Fibroblast of pulmonary artery (primary cell): ENCODE data around the gene ANTXRL.
"Not testable (repeated sequence)": the region's sequence is repeated elsewhere in the genome, so short reads cannot be mapped to it uniquely, and the experiment has no call there.

Experiments
- DNase-seq: peaks from one replicate; pipeline ENCODE4 v3.0.0-alpha.2; 2010; ENCODE audit warnings: low read depth
- H3K4me3 ChIP-seq: replicated peaks from 2 replicates; pipeline ENCODE4 v1.5.1; 2011; ENCODE audit warnings: low read depth, mild to moderate bottlenecking, control low read depth, low read length, moderate library complexity
- CTCF ChIP-seq: IDR thresholded peaks from 2 replicates; pipeline ENCODE4 v1.5.1; 2011; ENCODE audit warnings: mild to moderate bottlenecking, control low read depth, low read length, inconsistent platforms; ENCODE audit errors: missing control alignments

Gene ANTXRL

DNA sequence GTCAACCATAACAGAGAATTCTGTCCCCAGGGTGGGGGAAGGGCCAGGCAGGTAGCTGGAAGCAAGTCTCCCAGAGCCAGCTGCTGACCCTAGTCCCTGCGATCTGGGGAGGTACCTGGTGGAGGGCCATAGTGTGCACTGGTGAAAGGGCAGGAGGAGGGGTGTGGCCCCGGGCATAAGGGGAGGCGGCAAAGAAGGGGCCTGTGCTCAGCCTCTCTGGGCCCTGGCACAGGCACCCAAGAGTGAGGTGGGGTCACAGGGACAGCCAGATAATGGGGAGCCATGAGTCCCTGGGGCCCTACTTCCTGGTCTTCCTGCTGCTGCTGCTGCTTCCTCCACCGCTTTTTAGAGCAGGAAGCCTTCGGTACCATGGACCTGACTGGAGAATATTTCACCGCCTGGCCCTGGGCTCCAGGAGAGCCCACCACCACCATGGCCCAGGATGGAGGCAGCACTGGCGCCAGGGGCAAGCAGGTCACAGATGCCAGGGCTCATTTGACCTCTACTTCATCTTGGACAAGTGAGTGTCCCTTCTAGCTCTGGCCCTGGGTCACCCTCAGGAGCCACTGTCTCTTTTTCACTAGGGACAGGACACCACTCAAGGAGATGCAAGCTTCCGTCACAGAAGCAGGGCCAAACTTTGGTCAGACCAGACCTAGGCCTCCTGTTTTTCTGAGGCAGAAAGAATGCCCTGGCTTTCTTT, at the start of gene ANTXRL:
Gene ANTXRL (plus strand): TSS at position 7 of the 703 bp plus-strand sequence. CDS start 266 bp downstream, at position 273.
- TF ChIP-seq CTCF = no peak
- DNase-seq = no peak
- H3K4me3 ChIP-seq = no peak within 1 kb of the TSS

- TF ChIP-seq CTCF = no peak
- H3K4me3 ChIP-seq = no peak overlapping the region
- no peak for DNase-seq
These were observed 48.8 kb upstream of the ANTXRL start for GRCh38 chr10:46237815-46238510.

- no peak overlapping the region for H3K4me3 ChIP-seq
- peak; percentile 29 for DNase-seq
- no peak for TF ChIP-seq CTCF
These were observed 47.5 kb upstream of the ANTXRL start for GRCh38 chr10:46239247-46239646.

DNA sequence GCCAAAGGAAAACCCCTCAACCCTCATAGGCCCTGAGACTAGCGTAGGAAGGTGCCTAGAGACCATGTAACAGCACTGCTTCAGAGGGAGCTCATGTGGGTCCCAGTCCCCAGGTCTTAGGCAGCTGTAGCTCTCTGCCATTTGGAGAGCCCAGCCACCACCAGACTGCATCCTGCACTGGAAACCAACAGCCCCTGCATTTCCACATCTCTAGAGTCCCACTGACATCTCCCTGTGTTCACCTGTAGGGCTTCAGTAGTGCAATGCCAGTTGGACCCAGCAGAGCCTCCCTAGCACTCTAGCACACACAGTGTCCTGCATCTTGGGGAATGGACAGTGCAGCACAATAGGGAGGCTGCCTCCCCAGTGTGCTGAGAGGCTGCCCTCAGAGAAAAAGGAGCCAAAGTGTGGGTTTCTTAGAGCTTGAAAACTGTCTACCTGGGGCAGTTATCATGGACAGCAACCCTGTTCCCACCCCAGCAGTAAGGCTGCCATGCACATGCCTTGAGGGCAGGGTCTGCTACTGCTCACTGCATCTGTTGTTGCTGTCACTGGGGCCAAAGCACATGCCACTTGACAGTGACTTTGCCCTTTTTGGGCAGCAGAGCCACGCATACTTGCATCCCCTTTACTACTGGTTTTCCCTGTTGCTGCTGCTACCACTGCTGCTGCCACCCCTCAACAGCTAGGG, 46.7 kb upstream of the ANTXRL start:
- no peak for TF ChIP-seq CTCF
- no peak for DNase-seq
- H3K4me3 ChIP-seq = no peak overlapping the region

DNA sequence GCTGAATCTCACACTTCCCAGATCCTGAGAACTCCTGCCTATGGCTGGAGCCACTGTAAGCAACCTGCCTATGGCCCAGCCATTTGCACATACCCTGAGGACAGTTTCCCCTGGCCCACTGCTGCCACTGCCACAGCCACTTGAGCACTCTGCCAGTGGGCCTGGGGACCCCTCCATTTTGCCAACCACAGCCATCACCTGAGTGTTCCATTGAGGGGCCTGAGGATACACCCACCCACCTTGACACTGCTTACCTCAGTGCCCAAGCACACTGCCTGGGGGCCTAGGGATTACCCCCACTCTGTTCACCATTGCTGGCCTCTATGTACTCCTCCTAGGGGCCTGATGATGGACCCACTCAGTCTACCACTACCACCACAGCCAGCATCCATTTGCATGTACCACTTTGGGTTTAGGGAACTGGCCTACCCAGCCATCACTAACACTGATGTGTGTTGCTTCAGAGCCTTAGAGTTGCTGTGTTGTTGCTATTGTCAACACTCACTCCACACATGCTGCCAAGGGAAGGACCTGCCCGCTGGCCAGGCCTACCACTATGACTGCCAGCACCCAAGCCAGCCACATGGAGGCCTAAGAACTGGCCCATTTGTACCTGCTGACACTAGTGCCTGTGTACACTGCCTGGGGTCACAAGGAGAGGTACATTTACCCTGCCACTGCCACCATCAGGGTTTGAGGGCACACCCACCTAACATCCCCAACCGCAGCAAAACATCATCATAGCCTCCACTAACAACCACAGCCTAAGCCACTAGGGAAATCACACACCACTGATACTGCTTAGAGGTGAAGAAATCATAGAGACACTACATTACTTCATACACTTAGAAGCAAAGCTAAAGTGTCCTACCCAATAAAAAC, 45.9 kb upstream of the ANTXRL start:
- no peak for DNase-seq
- TF ChIP-seq CTCF = no peak
- H3K4me3 ChIP-seq = no peak overlapping the region

DNA sequence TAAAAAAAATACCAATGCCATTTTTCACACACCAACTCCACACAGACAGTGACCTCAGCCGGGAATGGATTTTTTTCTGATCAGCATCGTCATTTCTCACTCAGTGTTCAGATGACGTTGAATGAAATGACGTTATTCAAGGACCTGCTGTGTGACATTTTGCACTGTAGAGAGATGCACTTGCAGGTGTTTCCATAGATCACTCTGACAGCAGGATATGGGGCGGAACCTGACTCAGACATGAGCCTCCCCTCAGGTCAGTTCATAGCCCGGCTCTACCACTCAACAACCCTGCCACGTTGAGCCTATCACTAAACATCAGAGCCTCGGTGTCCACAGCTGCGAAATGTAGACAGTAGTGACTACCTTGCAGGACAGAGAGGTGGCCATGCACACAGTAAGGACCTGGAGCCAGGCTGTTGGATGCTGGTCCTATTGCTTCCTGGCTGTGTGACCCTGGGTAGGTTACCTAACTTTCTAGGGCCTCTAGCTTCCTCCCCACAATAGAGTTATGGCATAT, 41.4 kb upstream of the ANTXRL start:
- no peak for TF ChIP-seq CTCF
- no peak for DNase-seq
- H3K4me3 ChIP-seq = no peak overlapping the region

GRCh38 chr10:46246400-46247180, 40.2 kb upstream of the ANTXRL start:
- not testable (repeated sequence) for DNase-seq, H3K4me3 ChIP-seq
